K562 (cell line): ENCODE measurements around the gene C9orf153. TPM values are rescaled to one million over a fixed set of nuclear protein-coding genes. Genes with fewer than 3 reads are reported as not detected.
A peak's percentile ranks its signal among the peaks of the same experiment; 100 is the strongest.
"Not testable (repeated sequence)": the region's sequence is repeated elsewhere in the genome, so short reads cannot be mapped to it uniquely, and the experiment has no call there.

Experiments used
- ATAC-seq: fragments of 200-7000 bp; cut with Tn5 transposase; 3 replicates; pipeline ENCODE4 v1.9.1; 2020; ENCODE audit warnings: moderate library complexity
- BruUV-seq: library from RNA; stranded (reverse); fragments of 400-500 nt; replicated peaks from 2 replicates; lab custom pipeline; 2021; lab: Mats Ljungman, UMichigan
- CTCF ChIA-PET: fragments of 300-600 bp; formaldehyde crosslinking; extraction: SDS; loops from one replicate; lab custom pipeline; 2021; ENCODE audit warnings: low intra/inter-chr PET ratio; lab: Yijun Ruan, JAX
- POLR2A ChIA-PET: fragments of 300-600, 350-650 bp; sonication (Branson Sonifier 250); formaldehyde crosslinking; extraction: SDS; loops from one replicate; lab custom pipeline; 2021; ENCODE audit warnings: antibody characterized with exemption, inconsistent platforms; lab: Yijun Ruan, JAX
- DNase-seq, 4 experiments: peaks; one replicate each; pipeline versions ENCODE4 v3.0.0 to v3.0.0-alpha.2; 2011 to 2018; ENCODE audit warnings: low spot score in 3 of 4, mixed read lengths in 3 of 4; ENCODE audit errors: extremely low read depth in 1 of 4
- FAIRE-seq: peaks from 2 replicates; lab custom pipeline; 2011; peaks lifted over from hg19 to GRCh38; lab: Jason Lieb, UNC
- H2AFZ ChIP-seq: 2 replicates; pipeline ENCODE4 v1.6.0; 2011; ENCODE audit warnings: low read depth, low read length, control low read depth, inconsistent platforms
- H3K27ac ChIP-seq: fragments of 200-600 bp; 3 replicates; pipeline ENCODE4 v1.8.0; 2011; ENCODE audit warnings: low read depth, mild to moderate bottlenecking, control low read depth, inconsistent platforms, low read length, moderate library complexity, mixed read lengths; ENCODE audit errors: extremely low read depth
- H3K27me3 ChIP-seq, 2 experiments: fragments of 300-600 bp in 1 of 2; 2 replicates in 1 of 2; 3 replicates in 1 of 2; pipeline versions ENCODE4 v1.6.0 to v1.8.0; 2011; ENCODE audit warnings: inconsistent platforms in 2 of 2, low read length in 2 of 2, mild to moderate bottlenecking in 1 of 2, mixed read lengths in 1 of 2, moderate library complexity in 1 of 2; ENCODE audit not compliant: control insufficient read depth in 2 of 2, insufficient read depth in 2 of 2
- H3K36me3 ChIP-seq: fragments of 300-600 bp; 3 replicates; pipeline ENCODE4 v1.8.0; 2011; ENCODE audit warnings: mild to moderate bottlenecking, low read length, inconsistent platforms; ENCODE audit not compliant: control insufficient read depth, insufficient read depth
- H3K4me1 ChIP-seq, 2 experiments: fragments of 200-600 bp in 1 of 2; replicated peaks in 1 of 2; 2 replicates in 1 of 2; 3 replicates in 1 of 2; pipeline versions ENCODE4 v1.5.1 to v1.8.0; 2011; ENCODE audit warnings: inconsistent platforms in 2 of 2, low read length in 2 of 2, mild to moderate bottlenecking in 1 of 2, mixed read lengths in 1 of 2, moderate library complexity in 1 of 2; ENCODE audit not compliant: control insufficient read depth in 2 of 2, insufficient read depth in 2 of 2
- H3K4me2 ChIP-seq: 2 replicates; pipeline ENCODE4 v1.6.1; 2011; ENCODE audit warnings: low read length, control low read depth, inconsistent platforms, mixed read lengths; ENCODE audit not compliant: insufficient read depth
- H3K4me3 ChIP-seq: fragments of 200-600 bp; sonication (generic), shearing (Covaris generic); 2 replicates; pipeline ENCODE4 v1.5.1; 2016; ENCODE audit warnings: control low read depth, inconsistent platforms
- H3K79me2 ChIP-seq: fragments of 200-600 bp; 3 replicates; pipeline ENCODE4 v1.8.0; 2011; ENCODE audit warnings: low read length, inconsistent platforms; ENCODE audit not compliant: control insufficient read depth, insufficient read depth
- H3K9ac ChIP-seq, 2 experiments: 2 replicates each; pipeline versions ENCODE4 v1.6.0 to v1.6.1; 2011; ENCODE audit warnings: low read depth in 2 of 2, low read length in 2 of 2, control low read depth in 1 of 2, inconsistent platforms in 1 of 2, mild to moderate bottlenecking in 1 of 2, mixed read lengths in 1 of 2; ENCODE audit not compliant: insufficient read depth in 1 of 2
- H3K9me1 ChIP-seq: one replicate; pipeline ENCODE4 v1.6.0; 2011; ENCODE audit warnings: inconsistent platforms, mild to moderate bottlenecking, low read length, moderate library complexity; ENCODE audit not compliant: control insufficient read depth, insufficient read depth
- H3K9me3 ChIP-seq: replicated peaks from 2 replicates; pipeline ENCODE4 v1.5.1; 2011; ENCODE audit warnings: low read depth, low read length, inconsistent platforms; ENCODE audit not compliant: control insufficient read depth, insufficient read depth
- H4K20me1 ChIP-seq: replicated peaks from 2 replicates; pipeline ENCODE4 v1.6.1; 2011; ENCODE audit warnings: low read length, inconsistent platforms, mixed read lengths; ENCODE audit not compliant: control insufficient read depth, insufficient read depth
- CC2D1A ChIP-seq: fragments of 450-650 bp; IDR thresholded peaks from 2 replicates; pipeline ENCODE4 v1.6.1; 2017; ENCODE audit warnings: mild to moderate bottlenecking
- FOXO4 ChIP-seq: fragments of 450-650 bp; formaldehyde crosslinking; IDR thresholded peaks from 2 replicates; pipeline ENCODE4 v1.4.0; 2020; ENCODE audit warnings: mild to moderate bottlenecking, moderate library complexity
- ZBTB7A ChIP-seq: IDR thresholded peaks from 2 replicates; pipeline ENCODE4 v1.6.1; 2011; ENCODE audit warnings: low read depth, mild to moderate bottlenecking, low read length, moderate library complexity, borderline replicate concordance; ENCODE audit not compliant: control insufficient read depth
- ZNF740 ChIP-seq, 3 experiments: fragments of 200-800 bp in 1 of 3; sonication (Bioruptor generic) in 1 of 3; sonication (generic) in 1 of 3; formaldehyde crosslinking in 1 of 3; IDR thresholded peaks; 2 replicates each; pipeline versions ENCODE4 v1.6.1 to v1.8.0; 2016 to 2022; ENCODE audit warnings: mild to moderate bottlenecking in 2 of 3, missing compliant biosample characterization in 2 of 3, missing genetic modification characterization in 2 of 3, missing genetic modification reagents in 1 of 3
- WGBS: fragments of 100-300 bp; shearing (Covaris generic); methylation state at CpG from one replicate; pipeline ENCODE4 v1.1.6; 2016; ENCODE audit warnings: low coverage, mixed read lengths; ENCODE audit not compliant: insufficient coverage; ENCODE audit errors: missing lambda C conversion rate; 5-methylcytosine and 5-hydroxymethylcytosine counted together
- in situ Hi-C: fragments of 300-500 bp; cut with MboI; formaldehyde crosslinking; loops from 4 replicates; pipeline ENCODE4 v1.15.0; 2018; ENCODE audit warnings: inconsistent platforms, mixed read lengths
- intact Hi-C: fragments of 100-400 bp; cut with micrococcal nuclease; formaldehyde crosslinking; loops from 2 replicates; pipeline ENCODE4 v1.14.2; 2022
- polyA plus RNA-seq, 8 experiments: library from polyadenylated mRNA; depleted of rRNA in 4 of 8; stranded (reverse) in 5 of 8; unstranded in 3 of 8; fragments of >200 nt; fragmentation: Nextera tagmentation in 2 of 8; fragmentation: Illumina TruSeq in 1 of 8; extraction: Ambion mirVana in 2 of 8; extraction: Trizol in 1 of 8; gene quantifications; 2 replicates each; pipeline versions ENCODE4 v1.2.1 to v1.2.3, GENCODE V29; 2011 to 2014; ENCODE audit warnings: inconsistent platforms in 1 of 8, missing spikeins in 1 of 8
- total RNA-seq, 7 experiments: library from RNA; depleted of rRNA in 6 of 7; stranded (reverse); fragments of >200 nt in 6 of 7; fragmentation: Illumina TruSeq in 2 of 7; extraction: Trizol in 2 of 7; gene quantifications; 2 replicates each; pipeline versions ENCODE4 v1.2.1 to v1.2.3, GENCODE V29; 2011 to 2021; ENCODE audit warnings: low replicate concordance in 1 of 7
- TF ChIP-seq, protein P1 (sequence below): fragments of 450-650 bp; formaldehyde crosslinking; IDR thresholded peaks from 2 replicates; pipeline ENCODE4 v1.4.0; 2020; ENCODE audit warnings: mild to moderate bottlenecking, moderate library complexity
- TF ChIP-seq, protein P2 (sequence below): fragments of 450-650 bp; IDR thresholded peaks from 2 replicates; pipeline ENCODE4 v1.6.1; 2017; ENCODE audit warnings: antibody characterized with exemption

C9orf153 gene
- total and polyA plus RNA-seq, 9 of the 15 experiments (the other 6 are each of a cell fraction or from before 2014, with no cell fraction given) = 0.07 to 1.2 (median 0.11) TPM; not detected in 5

DNA sequence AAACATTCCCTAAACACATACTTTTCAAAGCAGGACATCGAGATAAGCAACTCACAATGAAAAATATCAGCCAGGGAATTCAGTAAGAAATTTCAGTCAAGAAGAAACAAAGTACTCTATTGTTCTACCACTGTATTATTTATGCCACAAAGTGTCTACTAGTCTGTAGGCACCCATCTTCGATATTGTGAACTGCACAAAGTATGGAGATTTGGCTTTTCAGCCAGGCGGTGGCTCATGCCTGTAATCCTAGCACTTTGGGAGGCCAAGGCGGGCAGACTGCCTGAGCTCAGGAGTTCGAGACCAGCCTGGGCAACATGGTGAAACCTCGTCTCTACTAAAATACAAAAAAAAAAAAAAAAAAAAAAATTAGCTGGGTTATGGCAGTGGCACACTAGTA is 30.9 kb upstream of the C9orf153 start:
- H3K9me1 ChIP-seq, H4K20me1 ChIP-seq, in situ Hi-C loops, H2AFZ ChIP-seq, H3K4me2 ChIP-seq, H3K27me3 ChIP-seq, BruUV-seq, CTCF ChIA-PET, DNase-seq, POLR2A ChIA-PET, H3K4me3 ChIP-seq, H3K79me2 ChIP-seq, intact Hi-C loops, H3K9ac ChIP-seq, H3K9me3 ChIP-seq, ATAC-seq, H3K36me3 ChIP-seq, H3K27ac ChIP-seq, FAIRE-seq: not testable (repeated sequence)
- H3K4me1 ChIP-seq = peaks cover 6 to 18% of the 10 kb centered on the region in 2 experiments; a peak in 4 of 5 replicates
- WGBS = 77% methylated on average over 3 of the region's 6 CpGs

GRCh38 chr9:86288499-86289198 is 29.2 kb upstream of the C9orf153 start:
- Histone ChIP-seq H3K9ac (no peak overlapping the region), H3K79me2 (no peaks in the 10 kb centered on the region), H3K36me3 (peaks cover 8% of the 10 kb centered on the region; the same call in 1 of the 3 replicates), H3K27ac (no peak overlapping the region), H3K9me3 (no peaks in the 10 kb centered on the region), H3K4me2 (no peak overlapping the region), H3K4me1 (peaks cover 6 to 27% of the 10 kb centered on the region in 2 experiments; a peak in 4 of 5 replicates), H4K20me1 (no peaks in the 10 kb centered on the region), H3K9me1 (no peaks in the 10 kb centered on the region), H2AFZ (no peak overlapping the region), H3K4me3 (no peak overlapping the region), H3K27me3 (no peaks in the 10 kb centered on the region)
- no peak for DNase-seq
- ChIA-PET CTCF (no interaction called here), POLR2A (no interaction called here)
- no TSS peak for BruUV-seq
- 67% methylated on average over 6 of the region's 6 CpGs for WGBS
- in situ Hi-C loops (no loop called here), intact Hi-C loops (loop anchor here (5.0 kb wide), 1 partner anchor 124 kb away; no protein-coding TSS in a partner anchor)
- no peak for ATAC-seq
- FAIRE-seq = no peak
- TF ChIP-seq, protein P1, sequence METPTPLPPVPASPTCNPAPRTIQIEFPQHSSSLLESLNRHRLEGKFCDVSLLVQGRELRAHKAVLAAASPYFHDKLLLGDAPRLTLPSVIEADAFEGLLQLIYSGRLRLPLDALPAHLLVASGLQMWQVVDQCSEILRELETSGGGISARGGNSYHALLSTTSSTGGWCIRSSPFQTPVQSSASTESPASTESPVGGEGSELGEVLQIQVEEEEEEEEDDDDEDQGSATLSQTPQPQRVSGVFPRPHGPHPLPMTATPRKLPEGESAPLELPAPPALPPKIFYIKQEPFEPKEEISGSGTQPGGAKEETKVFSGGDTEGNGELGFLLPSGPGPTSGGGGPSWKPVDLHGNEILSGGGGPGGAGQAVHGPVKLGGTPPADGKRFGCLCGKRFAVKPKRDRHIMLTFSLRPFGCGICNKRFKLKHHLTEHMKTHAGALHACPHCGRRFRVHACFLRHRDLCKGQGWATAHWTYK = no peak
- TF ChIP-seq CC2D1A = no peak
- TF ChIP-seq FOXO4 (CRISPR knock-in tag) = no peak
- TF ChIP-seq ZNF740 (CRISPR knock-in tag; IDR thresholded peaks at IDR 0.05) = no peak
- no peak for TF ChIP-seq ZNF740 (tag; IDR thresholded peaks at IDR 0.05)
- no peak for TF ChIP-seq ZBTB7A
- TF ChIP-seq, protein P2, sequence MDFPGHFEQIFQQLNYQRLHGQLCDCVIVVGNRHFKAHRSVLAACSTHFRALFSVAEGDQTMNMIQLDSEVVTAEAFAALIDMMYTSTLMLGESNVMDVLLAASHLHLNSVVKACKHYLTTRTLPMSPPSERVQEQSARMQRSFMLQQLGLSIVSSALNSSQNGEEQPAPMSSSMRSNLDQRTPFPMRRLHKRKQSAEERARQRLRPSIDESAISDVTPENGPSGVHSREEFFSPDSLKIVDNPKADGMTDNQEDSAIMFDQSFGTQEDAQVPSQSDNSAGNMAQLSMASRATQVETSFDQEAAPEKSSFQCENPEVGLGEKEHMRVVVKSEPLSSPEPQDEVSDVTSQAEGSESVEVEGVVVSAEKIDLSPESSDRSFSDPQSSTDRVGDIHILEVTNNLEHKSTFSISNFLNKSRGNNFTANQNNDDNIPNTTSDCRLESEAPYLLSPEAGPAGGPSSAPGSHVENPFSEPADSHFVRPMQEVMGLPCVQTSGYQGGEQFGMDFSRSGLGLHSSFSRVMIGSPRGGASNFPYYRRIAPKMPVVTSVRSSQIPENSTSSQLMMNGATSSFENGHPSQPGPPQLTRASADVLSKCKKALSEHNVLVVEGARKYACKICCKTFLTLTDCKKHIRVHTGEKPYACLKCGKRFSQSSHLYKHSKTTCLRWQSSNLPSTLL = peak; percentile 43; the same call in 1 of the 2 replicates
